OCI-LY1 (cell line): Measurements from ENCODE around the gene NKX2-2.

Experiments
- EZH2 ChIP-seq: fragments of 200-600 bp; sonication (generic), shearing (Covaris generic); IDR thresholded peaks from 2 replicates; pipeline ENCODE4 v1.8.0; 2017; ENCODE audit warnings: borderline replicate concordance, mixed run types, mild to moderate bottlenecking, antibody characterized with exemption, low read length, moderate library complexity, mixed read lengths
- TF ChIP-seq, protein P1 (sequence below): fragments of 200-600 bp; sonication (generic), shearing (Covaris generic); IDR thresholded peaks from 2 replicates; pipeline ENCODE4 v1.5.1; 2017; ENCODE audit warnings: mild to moderate bottlenecking, antibody characterized with exemption, low read length, moderate library complexity, mixed read lengths

- TF ChIP-seq, protein P1, sequence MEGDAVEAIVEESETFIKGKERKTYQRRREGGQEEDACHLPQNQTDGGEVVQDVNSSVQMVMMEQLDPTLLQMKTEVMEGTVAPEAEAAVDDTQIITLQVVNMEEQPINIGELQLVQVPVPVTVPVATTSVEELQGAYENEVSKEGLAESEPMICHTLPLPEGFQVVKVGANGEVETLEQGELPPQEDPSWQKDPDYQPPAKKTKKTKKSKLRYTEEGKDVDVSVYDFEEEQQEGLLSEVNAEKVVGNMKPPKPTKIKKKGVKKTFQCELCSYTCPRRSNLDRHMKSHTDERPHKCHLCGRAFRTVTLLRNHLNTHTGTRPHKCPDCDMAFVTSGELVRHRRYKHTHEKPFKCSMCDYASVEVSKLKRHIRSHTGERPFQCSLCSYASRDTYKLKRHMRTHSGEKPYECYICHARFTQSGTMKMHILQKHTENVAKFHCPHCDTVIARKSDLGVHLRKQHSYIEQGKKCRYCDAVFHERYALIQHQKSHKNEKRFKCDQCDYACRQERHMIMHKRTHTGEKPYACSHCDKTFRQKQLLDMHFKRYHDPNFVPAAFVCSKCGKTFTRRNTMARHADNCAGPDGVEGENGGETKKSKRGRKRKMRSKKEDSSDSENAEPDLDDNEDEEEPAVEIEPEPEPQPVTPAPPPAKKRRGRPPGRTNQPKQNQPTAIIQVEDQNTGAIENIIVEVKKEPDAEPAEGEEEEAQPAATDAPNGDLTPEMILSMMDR, result no peak
- no peak for TF ChIP-seq EZH2
These were observed at the start of gene NKX2-2 for GRCh38 chr20:21513881-21514540.
